ENCODE measurements around the gene RAB39A.
A peak's percentile ranks its signal among the peaks of the same experiment; 100 is the strongest.

RAB39A gene

GRCh38 chr11:107962181-107962580 is 33.9 kb downstream of the RAB39A start:
- DNase-seq (ENCODE audit: low spot score), result no peak

GRCh38 chr11:107963091-107963490 is 34.8 kb downstream of the RAB39A start:
- no peak for DNase-seq (ENCODE audit: low spot score)

- DNase-seq (ENCODE audit: low spot score), result peak; percentile 42
Measured at GRCh38 chr11:107969219-107969618, 41.0 kb downstream of the RAB39A start.

- no peak for DNase-seq (ENCODE audit: low spot score)
Measured at GRCh38 chr11:107970049-107970448, 41.8 kb downstream of the RAB39A start.

- DNase-seq (ENCODE audit: low spot score), result no peak
Measured at GRCh38 chr11:107973641-107974040, 45.4 kb downstream of the RAB39A start.

- DNase-seq (ENCODE audit: low spot score), result peak; percentile 37
Measured at GRCh38 chr11:107988397-107989158, 60.3 kb downstream of the RAB39A start.

GRCh38 chr11:107991868-107992414 is 63.7 kb downstream of the RAB39A start:
- no peak for DNase-seq (ENCODE audit: low spot score)

- no peak for DNase-seq (ENCODE audit: low spot score)
Measured at GRCh38 chr11:107996006-107996776, 67.9 kb downstream of the RAB39A start.

- DNase-seq (ENCODE audit: low spot score), result no peak
Measured at GRCh38 chr11:107998761-107999160, 70.5 kb downstream of the RAB39A start.

- peak; percentile 61 for DNase-seq (ENCODE audit: low spot score)
Measured at GRCh38 chr11:107999759-108000455, 71.7 kb downstream of the RAB39A start.

- no peak for DNase-seq (ENCODE audit: low spot score)
Measured at GRCh38 chr11:108002476-108002875, 74.2 kb downstream of the RAB39A start.

GRCh38 chr11:108003623-108004022 is 75.4 kb downstream of the RAB39A start:
- no peak for DNase-seq (ENCODE audit: low spot score)

- DNase-seq (ENCODE audit: low spot score), result no peak
Measured at GRCh38 chr11:108007819-108008218, 79.6 kb downstream of the RAB39A start.

- peak; percentile 89 for DNase-seq (ENCODE audit: low spot score)
Measured at GRCh38 chr11:108008656-108009496, 80.6 kb downstream of the RAB39A start, which contains the start of gene CUL5. TSS of gene CUL5 (plus strand) at chr11:108008898. CDS start at chr11:108009349, 451 bp downstream.

GRCh38 chr11:108009497-108010370 is 81.5 kb downstream of the RAB39A start:
- peak; percentile 48 for DNase-seq (ENCODE audit: low spot score)

- no peak for DNase-seq (ENCODE audit: low spot score)
Measured at GRCh38 chr11:108012139-108012725, 84.0 kb downstream of the RAB39A start.

Data from RKO (cell line).